Left cardiac atrium (tissue), 4 donors: ENCODE results near the gene PRR5L. TPM values are rescaled to one million over a fixed set of nuclear protein-coding genes. Genes with fewer than 3 reads are reported as not detected.
A peak's percentile ranks its signal among the peaks of the same experiment; 100 is the strongest.

Experiments used
- ATAC-seq, 2 donors: fragments of 200-7000 bp; cut with Tn5 transposase; one replicate each; pipeline ENCODE4 v1.9.1; 2020; ENCODE audit warnings: mild to moderate bottlenecking in 2 of 2, moderate library complexity in 2 of 2
- DNase-seq: peaks from one replicate; pipeline ENCODE4 v3.0.0-alpha.2; 2020
- intact Hi-C, 2 donors: fragments of 100-400 bp; cut with DNase I; formaldehyde crosslinking; loops; one replicate each; pipeline versions ENCODE4 v1.14.1 to v1.15.1; 2022 to 2023
- total RNA-seq, 2 donors: library from RNA; stranded (reverse); fragmentation: NEBNext Ultra II Directional; extraction: Animal tissue kit (Norgen Biotek cat#: 25700); gene quantifications; one replicate each; pipeline ENCODE4 v1.2.1, GENCODE V29; 2021
- donor health status: DM: no; HTN: yes; CAD: no.
- donor health status: DM: no; HTN: yes; CAD: no; lungs with severe emphysema.
- donor health status: DM: yes; HTN: yes; CAD: no.
- donor health status: Dilated cardiomyopathy.

PRR5L gene
- total RNA-seq, 2 donors from 2014 or later, result 4.0 to 5.8 TPM

DNA sequence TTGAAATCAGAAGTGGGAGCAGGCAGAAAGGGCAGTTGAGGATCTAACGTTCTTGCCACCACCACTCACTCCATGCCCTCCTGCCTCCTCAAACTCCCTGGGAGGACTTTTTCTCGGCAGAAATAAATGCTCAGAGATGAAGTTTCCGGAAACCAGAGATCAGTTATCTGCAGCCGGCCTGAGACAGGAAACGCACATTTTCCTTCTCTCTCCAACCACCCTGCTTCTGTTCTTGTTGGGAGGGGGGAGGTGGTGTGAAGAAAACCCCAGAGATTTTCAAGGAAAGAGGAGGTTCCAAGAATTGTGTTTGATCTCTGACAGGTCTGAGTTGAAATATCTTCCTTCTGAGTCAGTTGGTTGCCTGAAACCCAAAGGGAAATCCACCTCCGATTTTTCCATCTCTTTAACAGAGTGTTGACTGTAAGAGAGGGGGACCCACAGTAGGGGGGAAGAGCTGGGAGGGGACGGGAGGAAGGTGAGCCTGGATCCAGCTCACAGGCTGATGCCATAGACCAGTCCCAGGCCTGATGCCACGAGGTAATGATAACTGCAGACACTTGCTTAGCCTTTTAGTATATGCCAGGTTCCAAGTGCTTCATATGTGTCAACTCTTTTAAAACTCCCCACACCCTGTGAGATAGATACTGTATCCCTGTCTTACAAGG is 113.2 kb downstream of the PRR5L start:
- intact Hi-C loops, result no loop called here
- DNase-seq (no peak), ATAC-seq (peak; percentile 10 to 54)

DNA sequence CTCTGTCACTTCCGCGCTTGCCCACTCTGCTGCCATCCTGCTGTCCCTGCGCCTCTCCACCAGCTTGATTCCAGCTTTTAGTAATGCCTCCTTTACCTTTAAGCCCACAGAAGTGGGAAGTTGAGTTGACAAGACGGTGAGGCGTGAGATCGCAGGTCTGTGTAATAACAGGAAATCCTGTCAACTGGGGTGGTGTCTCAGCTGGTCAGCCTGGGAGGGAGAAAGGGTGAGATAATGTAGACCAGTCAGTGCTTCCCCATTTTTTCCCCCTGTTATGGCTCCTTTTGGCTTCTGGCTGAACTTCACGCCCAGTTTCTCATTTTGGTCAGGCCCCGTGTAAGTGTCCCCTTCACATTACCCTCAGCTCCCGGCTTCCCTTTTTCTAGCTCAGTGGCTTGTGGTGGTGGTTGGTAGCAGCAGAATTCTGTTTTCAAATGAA is 115.1 kb downstream of the PRR5L start:
- intact Hi-C loops, result no loop called here
- peak; percentile 78 to 79 for ATAC-seq

DNA sequence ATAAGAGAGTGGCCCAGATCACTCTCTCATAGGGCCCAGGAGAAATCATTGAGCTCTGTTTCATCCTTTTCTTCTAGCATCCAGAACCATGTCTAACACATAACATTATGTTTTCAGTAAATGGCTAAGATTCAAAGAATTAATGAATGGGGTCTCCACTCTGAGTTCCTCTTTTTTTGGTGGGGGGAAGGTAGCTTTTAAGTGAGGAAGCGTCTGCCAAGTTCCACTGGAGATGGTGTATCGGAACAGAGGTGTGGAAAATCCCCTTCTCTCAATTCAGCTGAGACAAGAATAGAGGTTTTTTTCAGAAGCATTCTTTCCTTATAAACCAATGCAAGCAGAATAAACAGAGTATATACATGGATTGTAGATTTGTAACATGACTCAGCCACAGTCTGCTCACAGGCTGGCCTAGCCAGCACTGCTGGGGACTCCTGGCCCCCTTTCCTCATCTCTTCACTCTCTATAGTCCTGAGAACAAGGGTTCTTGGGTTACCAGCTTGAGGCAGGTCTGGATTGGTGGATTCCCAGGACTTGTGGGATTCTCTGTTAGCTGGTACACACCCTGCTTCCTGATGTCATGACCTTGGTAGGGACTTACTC is 116.8 kb downstream of the PRR5L start:
- ATAC-seq, result no peak
- no peak for DNase-seq
- intact Hi-C loops, result no loop called here

More for the DNA sequence above, 115.1 kb downstream of the PRR5L start:
- DNase-seq, result peak; percentile 38

DNA sequence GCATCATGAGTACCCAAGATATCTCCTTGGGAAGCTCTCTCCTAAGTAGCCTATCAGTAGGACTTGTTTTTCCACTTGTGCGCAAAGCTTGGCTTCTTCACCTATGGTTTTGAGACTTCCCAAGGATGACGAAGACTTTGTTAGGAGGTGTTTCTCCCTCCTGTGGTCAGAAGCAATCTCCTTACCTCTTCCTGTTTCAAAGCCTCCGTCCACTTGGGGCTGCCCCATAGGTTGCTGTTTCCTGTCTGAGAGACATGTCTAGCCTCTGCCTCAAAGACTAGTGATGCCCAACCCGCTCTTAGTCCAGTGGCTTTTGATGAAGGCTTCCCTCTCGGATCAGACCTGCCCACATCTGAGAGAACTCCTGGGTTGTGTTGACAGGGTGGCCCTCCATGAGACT is 121.1 kb downstream of the PRR5L start:
- intact Hi-C loops, result no loop called here
- ATAC-seq (no peak), DNase-seq (no peak)

DNA sequence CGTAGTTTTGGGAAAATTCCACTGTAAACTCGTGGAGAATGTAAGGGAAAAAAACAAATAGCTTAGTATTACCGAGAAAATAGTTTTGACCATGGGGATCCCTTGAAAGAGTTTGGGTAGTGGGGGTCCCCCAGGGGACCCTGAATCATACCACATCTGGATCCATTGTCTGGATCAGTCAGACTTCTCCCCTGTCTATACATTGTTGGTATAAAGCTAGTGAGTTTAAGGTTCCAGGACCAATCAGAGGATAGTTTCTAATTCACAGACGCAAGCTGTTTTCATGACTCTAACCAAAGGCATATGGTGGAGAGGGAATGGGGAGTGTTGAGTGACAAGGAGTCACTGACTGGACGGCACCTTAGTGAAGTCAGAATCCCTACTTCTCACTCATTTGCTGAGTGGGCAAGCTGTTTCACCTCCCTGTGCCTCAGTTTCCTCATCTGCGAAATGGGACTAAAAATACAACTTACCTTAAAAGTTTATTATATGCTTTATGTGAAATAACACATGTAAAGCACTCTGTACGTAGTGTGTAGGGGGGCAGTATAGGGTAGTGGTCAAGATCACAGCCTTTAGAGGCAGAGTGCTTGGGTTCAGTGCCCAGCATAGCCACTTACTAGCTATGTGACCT is 123.8 kb downstream of the PRR5L start:
- intact Hi-C loops, result no loop called here
- ATAC-seq (no peak), DNase-seq (no peak)

DNA sequence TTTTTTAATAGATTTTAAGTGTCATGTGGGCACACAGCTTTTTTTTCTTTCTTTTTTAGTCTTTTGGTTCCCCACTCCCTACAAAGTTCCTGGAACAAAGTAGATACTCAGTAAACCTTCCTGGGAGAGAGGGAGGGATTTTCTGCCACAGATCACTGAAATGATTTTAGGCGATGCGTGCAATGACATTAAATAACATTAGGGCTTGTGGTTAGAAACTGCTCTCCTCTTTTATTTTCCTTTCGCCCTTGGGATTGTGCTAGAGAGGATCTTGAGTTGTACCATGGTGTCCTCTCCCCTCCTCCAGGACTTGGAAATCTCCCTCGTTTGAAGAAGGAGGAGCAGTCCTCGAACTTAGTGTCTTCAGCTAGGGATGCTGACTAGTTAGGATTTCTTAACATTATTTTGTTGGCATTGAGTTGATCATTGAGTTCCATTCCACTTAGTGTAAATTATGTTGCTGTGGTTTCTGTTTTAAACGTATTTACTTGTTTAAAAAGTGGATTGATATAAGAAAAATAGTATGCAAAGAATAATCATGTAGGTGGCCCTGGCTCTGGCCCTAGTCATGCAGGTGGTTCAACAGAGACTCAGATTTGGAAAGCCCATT is 125.6 kb downstream of the PRR5L start:
- intact Hi-C loops, result no loop called here
- DNase-seq, result no peak
- ATAC-seq, result no peak

DNA sequence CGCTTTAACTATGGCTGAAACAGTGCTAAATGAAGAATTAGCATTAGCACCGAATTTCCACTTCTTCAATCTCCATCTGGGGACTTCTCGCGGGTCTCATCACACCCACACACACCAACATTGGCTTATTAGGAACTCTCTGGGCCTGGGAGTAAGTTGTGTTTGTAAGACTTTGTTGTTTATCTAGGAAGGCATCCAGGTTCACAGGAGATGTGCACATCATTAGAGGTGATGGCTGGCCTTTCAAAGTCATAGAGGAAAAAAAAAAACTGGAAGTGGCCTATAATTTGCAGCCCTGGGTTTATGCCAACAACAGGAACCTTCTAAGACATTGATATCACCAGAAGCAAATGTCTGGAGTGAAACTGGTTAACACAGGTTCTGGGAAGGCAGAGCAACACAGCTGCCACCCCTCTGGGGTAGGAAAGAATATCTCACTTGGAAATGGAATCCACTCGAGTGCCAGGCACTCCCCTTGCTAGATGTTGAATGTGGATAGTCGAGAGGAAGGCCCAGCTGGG is 129.5 kb downstream of the PRR5L start:
- no peak for DNase-seq
- intact Hi-C loops, result no loop called here
- peak in 1 of 2 donors; percentile 15 for ATAC-seq

DNA sequence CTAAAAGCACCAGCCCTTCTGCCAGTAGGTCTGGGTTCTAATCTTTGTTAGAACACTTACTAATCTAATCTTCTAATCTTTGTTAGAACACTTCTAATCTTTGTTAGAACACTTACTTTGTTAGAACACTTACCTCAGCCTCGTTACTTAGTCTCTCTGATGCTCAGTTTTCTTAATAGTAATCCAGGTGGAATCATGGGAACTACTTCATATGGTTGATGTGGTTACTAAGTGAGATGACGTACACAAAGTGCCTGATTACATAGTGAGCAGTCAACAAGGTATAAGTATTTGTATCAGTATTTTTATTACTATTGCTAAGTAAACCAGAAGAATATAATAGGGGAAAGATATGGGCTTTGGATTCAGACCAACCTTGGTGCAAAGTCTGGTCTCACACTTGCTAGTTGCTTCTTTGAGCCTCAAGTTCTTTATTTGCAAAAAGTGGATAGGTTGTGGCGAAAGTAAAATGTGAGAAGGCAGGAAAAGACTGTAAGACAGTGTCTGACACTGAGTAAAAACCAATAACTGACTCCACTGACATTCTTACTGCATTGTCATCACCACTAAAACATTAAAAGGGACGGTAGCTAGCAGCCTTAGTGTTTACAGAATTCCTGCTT is 130.2 kb downstream of the PRR5L start:
- ATAC-seq (no peak), DNase-seq (no peak)
- intact Hi-C loops, result no loop called here

DNA sequence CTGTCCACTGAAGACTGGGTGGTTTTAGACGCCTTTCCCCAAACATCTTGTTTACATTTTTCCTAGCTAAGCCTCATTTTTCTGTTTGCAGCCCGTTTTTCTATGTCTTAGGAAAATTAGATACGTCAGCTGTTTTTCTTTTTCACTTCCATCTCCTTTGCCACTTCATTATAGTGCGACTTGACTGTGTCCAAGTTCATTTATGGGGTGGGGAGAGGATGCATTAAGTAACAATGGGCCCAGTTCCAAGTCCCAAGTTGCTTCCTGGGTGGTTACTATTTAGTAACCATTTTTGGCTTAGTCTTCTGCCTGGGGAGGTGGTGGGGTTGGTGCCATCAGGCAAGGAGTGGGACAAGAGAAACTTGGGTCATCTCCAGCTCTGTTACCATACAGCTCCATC is 131.0 kb downstream of the PRR5L start:
- intact Hi-C loops, result no loop called here
- DNase-seq (no peak), ATAC-seq (peak in 1 of 2 donors; percentile 69)

DNA sequence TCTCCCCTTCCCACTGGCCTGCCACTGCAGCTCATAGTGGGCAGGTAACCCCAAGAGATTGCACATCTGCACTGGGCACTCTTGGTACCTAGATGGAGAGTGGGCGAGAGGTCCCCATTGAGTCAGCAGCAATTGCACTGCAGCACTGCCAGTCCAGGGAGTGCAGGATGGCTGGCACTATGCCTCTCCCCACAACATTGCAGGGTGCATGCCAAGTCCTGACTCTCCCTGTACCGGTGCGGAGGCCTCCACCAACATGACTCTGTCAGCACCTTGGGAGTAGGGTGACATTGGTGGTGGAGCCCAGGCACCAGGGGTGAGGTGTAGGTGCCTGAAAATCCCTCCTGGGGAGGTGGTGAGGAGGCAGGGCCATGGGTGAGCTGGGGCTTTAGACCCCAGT is 131.8 kb downstream of the PRR5L start:
- ATAC-seq (no peak), DNase-seq (no peak)
- intact Hi-C loops, result no loop called here

DNA sequence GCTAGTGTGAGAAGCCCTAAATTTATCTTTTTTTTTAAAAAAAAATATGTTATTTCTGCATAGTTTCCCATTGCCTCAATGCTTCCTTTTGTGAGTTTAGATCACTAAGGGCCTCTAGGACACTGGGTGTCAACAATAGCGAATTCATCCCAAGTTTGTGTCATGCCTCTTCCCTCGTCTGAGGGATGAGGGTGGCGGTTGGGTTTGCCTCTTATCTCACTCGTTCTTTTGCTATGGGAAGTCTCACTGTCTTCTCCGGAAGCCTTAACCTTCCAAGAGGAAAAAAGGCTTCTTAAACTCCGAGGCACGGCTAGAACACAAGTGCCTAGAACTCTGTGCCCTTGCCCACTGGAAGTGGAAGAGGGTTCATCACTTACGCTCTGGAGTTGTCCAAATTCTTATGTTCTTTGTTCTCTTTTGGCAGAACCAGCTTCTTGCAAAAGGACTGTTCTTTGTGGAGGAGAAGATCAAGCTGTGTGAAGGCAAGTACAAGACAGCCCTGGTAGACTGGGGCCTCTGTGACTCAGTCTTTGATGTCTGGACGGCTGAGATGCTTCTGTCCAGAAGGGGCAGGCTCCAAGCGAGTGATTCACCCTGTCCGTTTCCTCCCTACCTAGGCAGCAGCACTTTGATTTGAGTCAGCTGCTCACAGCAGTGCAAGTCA is 135.5 kb downstream of the PRR5L start:
- intact Hi-C loops, result no loop called here
- ATAC-seq, result peak; percentile 71 to 99
- peak; percentile 76 for DNase-seq

DNA sequence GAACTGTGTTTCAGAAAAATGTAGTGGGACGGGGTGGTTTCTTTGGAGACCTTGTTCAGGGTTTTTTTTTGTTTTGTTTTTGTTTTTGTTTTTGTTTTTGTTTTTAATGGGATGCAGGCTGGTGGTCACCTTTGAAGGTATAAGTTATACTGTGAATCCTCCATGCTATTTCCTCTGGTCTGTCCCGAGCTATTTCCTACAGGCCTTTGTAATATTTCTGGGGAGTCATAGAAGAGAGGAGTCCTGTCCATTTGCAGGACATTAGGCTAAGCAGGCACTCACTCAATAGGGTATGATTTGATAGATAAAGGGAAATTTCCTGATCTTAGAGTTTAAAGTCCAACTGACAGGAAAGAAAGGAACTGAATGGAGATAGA is 136.0 kb downstream of the PRR5L start:
- intact Hi-C loops, result no loop called here
- DNase-seq (no peak), ATAC-seq (no peak)

DNA sequence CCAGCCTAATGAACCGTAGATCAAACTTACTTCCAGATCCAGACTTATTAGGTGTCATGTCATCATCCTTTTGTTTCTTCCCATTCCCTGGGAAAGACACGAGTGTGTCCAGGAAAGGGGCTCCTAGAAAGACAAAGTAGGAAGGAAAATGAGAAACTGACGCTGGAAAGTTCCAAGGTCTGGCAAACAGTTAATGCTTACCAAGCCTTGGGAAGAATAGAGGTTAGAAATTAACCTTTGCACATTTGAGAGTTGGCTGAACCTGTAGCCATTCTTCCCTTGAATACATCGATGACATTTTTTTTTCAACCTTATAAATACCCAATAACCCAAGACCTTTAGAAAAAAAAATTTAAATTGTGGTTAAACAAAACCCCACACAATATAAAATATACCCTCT is 136.7 kb downstream of the PRR5L start:
- intact Hi-C loops, result no loop called here
- ATAC-seq (no peak), DNase-seq (no peak)

DNA sequence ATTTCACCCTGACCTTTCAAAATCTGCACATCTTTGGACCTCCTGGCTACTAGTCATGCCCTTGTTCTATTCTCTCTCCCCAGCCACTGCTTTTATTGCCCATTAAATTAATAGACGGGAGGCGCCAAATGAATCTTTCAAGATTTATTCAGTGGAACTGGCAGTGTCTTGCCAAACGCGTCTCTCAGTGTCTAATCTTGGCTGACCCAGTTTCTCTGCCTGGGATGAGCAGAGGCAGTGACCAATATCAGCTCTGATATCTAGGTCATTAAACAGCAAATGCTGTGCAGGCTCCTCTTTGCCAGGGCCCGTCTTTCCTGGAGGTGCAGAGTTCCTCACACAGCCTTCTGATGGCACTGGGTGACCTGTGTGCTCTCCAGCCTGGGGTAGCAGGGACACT is 140.0 kb downstream of the PRR5L start:
- intact Hi-C loops, result no loop called here
- ATAC-seq (no peak), DNase-seq (no peak)

DNA sequence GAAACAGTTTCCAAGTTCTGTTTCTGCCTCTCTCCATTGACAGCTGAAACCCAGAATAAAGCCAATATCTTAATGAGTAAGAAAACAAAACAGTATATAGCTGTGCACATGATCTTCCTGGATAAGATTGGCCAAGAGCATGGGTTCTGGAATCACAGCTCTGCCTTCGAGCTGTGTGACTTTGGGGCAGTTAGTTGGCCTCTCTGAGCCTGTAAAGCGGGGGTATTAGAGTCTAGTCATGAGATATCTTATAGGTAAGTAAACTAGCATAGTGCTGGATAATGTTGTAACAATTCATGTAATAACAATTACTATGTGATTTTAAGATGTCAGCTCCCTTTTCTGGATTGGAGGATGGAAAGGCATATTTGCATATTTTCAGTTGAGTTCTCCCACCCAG is 140.5 kb downstream of the PRR5L start:
- no peak for ATAC-seq
- no peak for DNase-seq

DNA sequence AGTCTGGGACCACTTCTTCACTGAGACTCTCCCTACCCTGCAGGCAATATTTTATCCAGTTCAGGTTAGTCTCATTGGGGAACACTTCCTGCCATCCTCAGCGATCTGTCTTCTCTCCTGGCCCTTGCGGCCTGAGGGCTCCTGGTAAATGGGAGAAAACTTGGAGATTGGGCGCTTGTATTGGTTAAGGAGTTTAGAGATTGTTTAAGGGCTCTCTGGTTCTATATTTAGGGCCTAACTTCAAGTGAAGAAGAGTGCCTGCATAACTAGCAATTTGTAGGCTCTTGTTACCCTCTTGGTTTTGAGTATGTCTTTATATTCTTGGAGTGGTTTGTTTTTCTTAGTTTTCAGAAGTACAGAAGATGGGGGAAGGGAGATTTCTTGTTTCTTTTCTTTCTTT is 141.3 kb downstream of the PRR5L start:
- DNase-seq (no peak), ATAC-seq (no peak)
- intact Hi-C loops, result no loop called here

More for the DNA sequence above, 140.5 kb downstream of the PRR5L start:
- intact Hi-C loops, result no loop called here

DNA sequence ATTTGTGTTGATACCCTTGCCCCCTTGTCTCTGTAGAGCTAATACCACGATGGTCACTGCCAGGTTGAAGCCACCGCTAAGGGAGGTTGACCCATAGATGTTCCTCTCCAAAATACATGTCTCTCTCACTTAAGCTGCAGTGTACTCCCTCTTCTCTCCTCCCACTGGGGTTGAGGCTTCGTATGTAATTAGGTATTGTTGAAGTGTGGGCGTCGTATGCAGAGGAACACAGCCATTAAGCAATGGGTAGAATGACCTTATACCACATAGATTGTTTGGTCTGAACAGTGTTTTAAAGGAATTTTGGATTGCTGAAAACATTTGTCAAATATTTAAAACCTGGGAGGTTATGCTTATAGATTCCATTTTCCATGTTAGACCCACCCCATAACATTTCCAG is 142.0 kb downstream of the PRR5L start:
- DNase-seq, result no peak
- ATAC-seq, result no peak
- intact Hi-C loops, result no loop called here

DNA sequence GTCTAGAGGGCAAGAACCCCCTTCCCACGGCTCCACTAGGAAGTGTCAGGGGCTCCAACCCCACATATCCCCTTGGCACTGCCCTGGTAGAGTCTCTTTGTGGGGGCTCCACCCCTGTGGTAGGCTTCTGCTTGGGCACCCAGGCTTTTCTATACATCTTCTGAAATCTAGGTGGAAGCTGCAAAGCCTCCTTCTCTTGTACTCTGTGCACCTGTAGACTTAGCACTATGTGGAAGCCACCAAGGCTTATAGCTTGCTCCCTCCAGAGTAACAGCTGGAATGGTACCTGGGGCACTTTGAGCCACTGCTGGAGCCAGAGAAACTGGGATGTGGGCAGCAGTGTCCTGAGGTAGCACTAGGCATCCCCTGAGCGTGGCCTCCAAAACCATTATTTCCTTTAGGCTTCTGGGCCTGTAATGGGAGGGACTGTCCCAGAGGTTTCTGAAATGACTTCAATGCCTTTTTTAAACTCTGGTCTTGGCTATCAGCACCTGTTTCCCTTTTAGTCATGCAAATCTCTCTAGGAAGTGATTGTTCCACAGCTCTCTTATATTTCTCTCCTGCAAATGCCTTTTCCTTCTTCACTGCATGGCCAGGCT is 145.6 kb downstream of the PRR5L start:
- no peak for DNase-seq
- intact Hi-C loops, result no loop called here

DNA sequence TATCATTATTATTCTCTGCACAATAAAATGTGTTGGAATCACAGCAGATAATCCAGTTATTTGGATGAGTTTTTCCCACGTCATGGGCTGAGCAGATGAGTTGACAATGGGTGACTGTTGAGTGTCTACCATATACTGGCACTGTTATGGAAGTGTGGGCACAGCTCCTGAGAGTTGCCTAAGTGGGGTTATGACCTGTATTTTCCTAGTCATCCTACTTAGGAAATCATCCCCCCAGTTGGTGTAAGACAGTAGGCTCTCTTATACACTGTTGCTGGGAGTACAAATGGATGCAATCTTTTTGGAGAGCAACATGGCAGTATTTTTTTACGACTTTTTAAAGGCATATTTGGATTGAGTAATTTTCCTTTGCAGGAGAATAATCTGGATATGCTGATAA is 147.6 kb downstream of the PRR5L start:
- intact Hi-C loops, result no loop called here
- no peak for ATAC-seq
- DNase-seq, result no peak

More for the DNA sequence above, 145.6 kb downstream of the PRR5L start:
- ATAC-seq, result no peak
